H9 (cell line): ENCODE data around the gene P4HA3. TPM values are rescaled to one million over a fixed set of nuclear protein-coding genes. Genes with fewer than 3 reads are reported as not detected.

ENCODE experiments used
- DNase-seq: peaks from one replicate; pipeline ENCODE4 v3.0.0-alpha.2; 2017
- H2AFZ ChIP-seq: one replicate; pipeline ENCODE4 v1.6.1; 2013; ENCODE audit warnings: mild to moderate bottlenecking, low read length, control low read depth, moderate library complexity
- H2AK5ac ChIP-seq: 2 replicates; pipeline ENCODE4 v1.6.1; 2013; ENCODE audit warnings: low read length, control low read depth, mixed read lengths; ENCODE audit not compliant: insufficient read length
- H2BK120ac ChIP-seq: one replicate; pipeline ENCODE4 v1.6.1; 2013; ENCODE audit warnings: low read depth, mild to moderate bottlenecking, low read length, control low read depth, inconsistent platforms; ENCODE audit not compliant: poor library complexity, severe bottlenecking
- H2BK12ac ChIP-seq: 2 replicates; pipeline ENCODE4 v1.6.1; 2013; ENCODE audit warnings: low read length, control low read depth, mixed read lengths, low read depth; ENCODE audit not compliant: insufficient read length
- H2BK15ac ChIP-seq: 2 replicates; pipeline ENCODE4 v1.6.1; 2013; ENCODE audit warnings: low read depth, low read length, control low read depth
- H2BK20ac ChIP-seq: one replicate; pipeline ENCODE4 v1.6.1; 2013; ENCODE audit warnings: low read depth, mild to moderate bottlenecking, low read length, control low read depth, inconsistent platforms; ENCODE audit not compliant: poor library complexity, severe bottlenecking
- H2BK5ac ChIP-seq: 2 replicates; pipeline ENCODE4 v1.6.1; 2013; ENCODE audit warnings: low read length, control low read depth, mixed read lengths; ENCODE audit not compliant: insufficient read length
- H3K14ac ChIP-seq: 2 replicates; pipeline ENCODE4 v1.6.1; 2013; ENCODE audit warnings: low read length, control low read depth; ENCODE audit not compliant: insufficient read depth
- H3K18ac ChIP-seq: 2 replicates; pipeline ENCODE4 v1.6.1; 2013; ENCODE audit warnings: low read depth, mild to moderate bottlenecking, mixed read lengths, low read length, control low read depth; ENCODE audit not compliant: insufficient read length
- H3K23ac ChIP-seq: 2 replicates; pipeline ENCODE4 v1.6.1; 2013; ENCODE audit warnings: low read length, control low read depth, mixed read lengths, low read depth; ENCODE audit not compliant: insufficient read length
- H3K23me2 ChIP-seq: 2 replicates; pipeline ENCODE4 v1.6.1; 2013; ENCODE audit warnings: low read depth, mild to moderate bottlenecking, mixed read lengths, low read length, control low read depth; ENCODE audit not compliant: insufficient read length, poor library complexity, severe bottlenecking
- H3K27ac ChIP-seq: 2 replicates; pipeline ENCODE4 v1.5.1; 2013; ENCODE audit warnings: low read length, control low read depth, mixed read lengths, low read depth; ENCODE audit not compliant: insufficient read length
- H3K27me3 ChIP-seq: 2 replicates; pipeline ENCODE4 v1.6.1; 2013; ENCODE audit warnings: low read length, control low read depth, inconsistent platforms; ENCODE audit not compliant: insufficient read depth
- H3K4ac ChIP-seq: 2 replicates; pipeline ENCODE4 v1.6.1; 2013; ENCODE audit warnings: low read depth, mild to moderate bottlenecking, control low read depth, inconsistent platforms, low read length, moderate library complexity
- H3K4me1 ChIP-seq: 2 replicates; pipeline ENCODE4 v1.6.1; 2013; ENCODE audit warnings: low read length, control low read depth, inconsistent platforms; ENCODE audit not compliant: insufficient read depth
- H3K4me2 ChIP-seq: 2 replicates; pipeline ENCODE4 v1.6.1; 2013; ENCODE audit warnings: low read length, control low read depth, mixed read lengths; ENCODE audit not compliant: insufficient read length, insufficient read depth
- H3K56ac ChIP-seq: 2 replicates; pipeline ENCODE4 v1.6.1; 2013; ENCODE audit warnings: low read depth, mild to moderate bottlenecking, mixed read lengths, low read length, control low read depth; ENCODE audit not compliant: insufficient read length
- H3K79me1 ChIP-seq: 2 replicates; pipeline ENCODE4 v1.6.1; 2013; ENCODE audit warnings: low read depth, mild to moderate bottlenecking, moderate library complexity, low read length, control low read depth, inconsistent platforms; ENCODE audit not compliant: insufficient read depth, poor library complexity, severe bottlenecking
- H3K79me2 ChIP-seq: 2 replicates; pipeline ENCODE4 v1.6.1; 2013; ENCODE audit warnings: low read length, control low read depth, inconsistent platforms; ENCODE audit not compliant: insufficient read depth
- H3K9ac ChIP-seq: 2 replicates; pipeline ENCODE4 v1.6.1; 2013; ENCODE audit warnings: low read length, control low read depth, mixed read lengths; ENCODE audit not compliant: insufficient read length; ENCODE audit errors: extremely low read depth
- H3K9me3 ChIP-seq: one replicate; pipeline ENCODE4 v1.6.1; 2013; ENCODE audit warnings: low read depth, low read length, inconsistent platforms; ENCODE audit not compliant: control insufficient read depth
- H3T11ph ChIP-seq: one replicate; pipeline ENCODE4 v1.6.1; 2013; ENCODE audit warnings: mild to moderate bottlenecking, low read length, control low read depth, inconsistent platforms
- H4K20me1 ChIP-seq: one replicate; pipeline ENCODE4 v1.6.1; 2013; ENCODE audit not compliant: control insufficient read depth, insufficient read length, insufficient read depth
- H4K5ac ChIP-seq: 2 replicates; pipeline ENCODE4 v1.6.1; 2013; ENCODE audit warnings: low read depth, mild to moderate bottlenecking, mixed read lengths, low read length, control low read depth; ENCODE audit not compliant: insufficient read length
- H4K8ac ChIP-seq: replicated peaks from 2 replicates; pipeline ENCODE4 v1.6.1; 2013; ENCODE audit warnings: low read length, control low read depth, mixed read lengths, low read depth; ENCODE audit not compliant: insufficient read length
- H4K91ac ChIP-seq: 2 replicates; pipeline ENCODE4 v1.6.1; 2013; ENCODE audit warnings: low read depth, mild to moderate bottlenecking, moderate library complexity, mixed read lengths, low read length, control low read depth; ENCODE audit not compliant: insufficient read length
- H3K27ac Mint-ChIP-seq, 3 experiments: 2 replicates in 2 of 3; 3 replicates in 1 of 3; pipeline ENCODE4 v1.8.0; 2020 to 2021; ENCODE audit warnings: mixed read lengths in 3 of 3, mild to moderate bottlenecking in 1 of 3, moderate library complexity in 1 of 3
- H3K27me3 Mint-ChIP-seq: 2 replicates; pipeline ENCODE4 v1.8.0; 2021; ENCODE audit warnings: low read depth, mild to moderate bottlenecking, moderate library complexity, mixed read lengths
- H3K36me3 Mint-ChIP-seq, 3 experiments: 2 replicates in 2 of 3; 3 replicates in 1 of 3; pipeline ENCODE4 v1.8.0; 2020 to 2021; ENCODE audit warnings: low read depth in 3 of 3, mixed read lengths in 3 of 3; ENCODE audit not compliant: insufficient read depth in 1 of 3
- H3K4me1 Mint-ChIP-seq, 2 experiments: 2 replicates each; pipeline ENCODE4 v1.8.0; 2020; ENCODE audit warnings: mixed read lengths in 2 of 2
- H3K4me3 Mint-ChIP-seq, 2 experiments: 2 replicates in 1 of 2; 3 replicates in 1 of 2; pipeline ENCODE4 v1.8.0; 2020 to 2021; ENCODE audit warnings: mild to moderate bottlenecking in 2 of 2, mixed read lengths in 2 of 2, moderate library complexity in 1 of 2
- H3K9me3 Mint-ChIP-seq, 2 experiments: 2 replicates in 1 of 2; 3 replicates in 1 of 2; pipeline ENCODE4 v1.8.0; 2020; ENCODE audit warnings: mild to moderate bottlenecking in 2 of 2, mixed read lengths in 2 of 2, moderate library complexity in 1 of 2
- CTCF ChIP-seq: fragments of 200-600 bp; sonication (generic); conservative IDR thresholded peaks from 3 replicates; pipeline ENCODE4 v1.8.0; 2021; ENCODE audit warnings: antibody characterized with exemption, mild to moderate bottlenecking
- total RNA-seq: library from RNA; stranded (reverse); gene quantifications from 2 replicates; pipeline ENCODE4 v1.2.1, GENCODE V29; 2021

Gene P4HA3
- total RNA-seq, 1 experiment from 2014 or later: not detected

- H3K9me3 Mint-ChIP-seq: peaks cover 6 to 7% of the 10 kb centered on the region in 2 experiments; a peak in 4 of 5 replicates
- Histone ChIP-seq H3K9me3 (no peaks in the 10 kb centered on the region), H3K4me1 (no peaks in the 10 kb centered on the region; the same call in 1 of the 2 replicates), H4K91ac (no peak overlapping the region), H4K5ac (no peak overlapping the region), H3K14ac (no peak overlapping the region), H3K9ac (no peak overlapping the region), H3T11ph (no peak overlapping the region), H2BK20ac (no peak overlapping the region), H3K79me2 (no peaks in the 10 kb centered on the region), H3K27me3 (no peaks in the 10 kb centered on the region), H3K4me2 (no peak overlapping the region), H2BK15ac (no peak overlapping the region), H3K79me1 (no peaks in the 10 kb centered on the region), H2BK12ac (no peak overlapping the region), H3K18ac (no peak overlapping the region), H2BK120ac (no peak overlapping the region), H2AK5ac (no peak overlapping the region), H2BK5ac (no peak overlapping the region), H3K56ac (no peak overlapping the region), H3K4ac (no peak overlapping the region), H4K20me1 (no peaks in the 10 kb centered on the region), H2AFZ (no peak overlapping the region), H3K27ac (no peak overlapping the region), H4K8ac (no peak overlapping the region), H3K23ac (no peak overlapping the region), H3K23me2 (no peaks in the 10 kb centered on the region)
- no peak overlapping the region for H3K4me3 Mint-ChIP-seq
- no peak for TF ChIP-seq CTCF
- H3K4me1 Mint-ChIP-seq: peaks cover 6 to 8% of the 10 kb centered on the region in 2 experiments; a peak in 3 of 4 replicates
- no peak for DNase-seq
- peaks cover 4 to 22% (median 20%) of the 10 kb centered on the region in 3 experiments; a peak in 6 of 7 replicates for H3K36me3 Mint-ChIP-seq
- no peak overlapping the region for H3K27ac Mint-ChIP-seq
- no peaks in the 10 kb centered on the region; the same call in 1 of the 2 replicates for H3K27me3 Mint-ChIP-seq
Observed at GRCh38 chr11:74330075-74330858, 18.8 kb upstream of the P4HA3 start.
